Cardiac septum (tissue), 1 donor: ENCODE data around the gene UNG. TPM values are rescaled to one million over a fixed set of nuclear protein-coding genes. Genes with fewer than 3 reads are reported as not detected.

ENCODE experiments used
- DNase-seq: peaks from one replicate; pipeline ENCODE4 v3.0.0-alpha.2; 2020; ENCODE audit warnings: low spot score
- intact Hi-C: fragments of 100-400 bp; cut with DNase I; formaldehyde crosslinking; loops from one replicate; pipeline ENCODE4 v1.14.0; 2022
- total RNA-seq: library from RNA; stranded (reverse); fragmentation: NEBNext Ultra II Directional; extraction: Animal tissue kit (Norgen Biotek cat#: 25700); gene quantifications from one replicate; pipeline ENCODE4 v1.2.1, GENCODE V29; 2021
- donor health status: DM: no; HTN: no; CAD: no.

UNG gene
- total RNA-seq, 1 donor from 2014 or later: 25.5 TPM

- intact Hi-C loops: no loop called here
- no peak for DNase-seq
Measured at GRCh38 chr12:109085590-109085989, 11.8 kb upstream of the UNG start.

- no peak for DNase-seq
- intact Hi-C loops: no loop called here
Measured at GRCh38 chr12:109087250-109087649, 10.1 kb upstream of the UNG start.

GRCh38 chr12:109088818-109089217, 8.6 kb upstream of the UNG start:
- intact Hi-C loops: no loop called here
- no peak for DNase-seq

GRCh38 chr12:109089683-109090082, 7.7 kb upstream of the UNG start:
- intact Hi-C loops: loop anchor here (5.0 to 10.0 kb wide), 3 partner anchors 137 to 285 kb away; partner anchors contain the start of gene SSH1
- no peak for DNase-seq

GRCh38 chr12:109092497-109093021, 4.8 kb upstream of the UNG start:
- no peak for DNase-seq
- intact Hi-C loops: loop anchor here (2.0 to 10.0 kb wide), 4 partner anchors 140 to 528 kb away; partner anchors contain the start of gene SSH1

- intact Hi-C loops: loop anchor here (2.0 to 10.0 kb wide), 4 partner anchors 141 to 528 kb away; partner anchors contain the start of gene SSH1
- DNase-seq: peak; percentile 97
Measured at GRCh38 chr12:109093022-109093918, 4.1 kb upstream of the UNG start, which contains the start of gene ALKBH2. ALKBH2 (minus strand) TSS chr12:109093472; CDS start chr12:109092786, 686 bp downstream.

- intact Hi-C loops: loop anchor here (10.0 kb wide), 1 partner anchor 292 kb away; no protein-coding TSS in a partner anchor
- no peak for DNase-seq
Measured at GRCh38 chr12:109097140-109097434, 310 bp upstream of the UNG start.

- DNase-seq: no peak
Measured at GRCh38 chr12:109098183-109098604, 797 bp downstream of the UNG start.

GRCh38 chr12:109098651-109099050, 1.3 kb downstream of the UNG start:
- intact Hi-C loops: loop anchor here (10.0 kb wide), 1 partner anchor 294 kb away; no protein-coding TSS in a partner anchor
- no peak for DNase-seq

More at GRCh38 chr12:109098183-109098604, 797 bp downstream of the UNG start:
- intact Hi-C loops: loop anchor here (10.0 kb wide), 1 partner anchor 293 kb away; no protein-coding TSS in a partner anchor

GRCh38 chr12:109099431-109100020, 2.1 kb downstream of the UNG start:
- DNase-seq: no peak
- intact Hi-C loops: loop anchor here (10.0 kb wide), 1 partner anchor 295 kb away; no protein-coding TSS in a partner anchor

- intact Hi-C loops: no loop called here
Measured at GRCh38 chr12:109100741-109101140, 3.3 kb downstream of the UNG start.

GRCh38 chr12:109102491-109102890, 5.1 kb downstream of the UNG start:
- no peak for DNase-seq
- intact Hi-C loops: no loop called here

More at GRCh38 chr12:109100741-109101140, 3.3 kb downstream of the UNG start:
- no peak for DNase-seq

GRCh38 chr12:109105176-109105575, 7.8 kb downstream of the UNG start:
- intact Hi-C loops: no loop called here

GRCh38 chr12:109109746-109110350, 12.5 kb downstream of the UNG start:
- DNase-seq: no peak
- intact Hi-C loops: no loop called here

More at GRCh38 chr12:109105176-109105575, 7.8 kb downstream of the UNG start:
- DNase-seq: no peak

GRCh38 chr12:109110988-109111495, 13.6 kb downstream of the UNG start:
- peak; percentile 95 for DNase-seq
- intact Hi-C loops: no loop called here

GRCh38 chr12:109112720-109113465, 15.5 kb downstream of the UNG start:
- intact Hi-C loops: no loop called here
- no peak for DNase-seq

GRCh38 chr12:109113661-109114321, 16.4 kb downstream of the UNG start:
- DNase-seq: no peak
- intact Hi-C loops: loop anchor here (2.0 kb wide), 1 partner anchor 45 kb away; no protein-coding TSS in a partner anchor

GRCh38 chr12:109114644-109115043, 17.2 kb downstream of the UNG start:
- DNase-seq: no peak

More at GRCh38 chr12:109114644-109115043, 17.2 kb downstream of the UNG start:
- intact Hi-C loops: loop anchor here (2.0 kb wide), 1 partner anchor 44 kb away; no protein-coding TSS in a partner anchor
